ENCODE measurements around the gene FBXL17.

FBXL17 gene

GRCh38 chr5:107916731-107917725 lies 464.9 kb downstream of the FBXL17 start:
- DNase-seq (ENCODE audit: low read depth in 2 of 2) = no peak

GRCh38 chr5:107915176-107915812 lies 466.6 kb downstream of the FBXL17 start:
- no peak for DNase-seq (ENCODE audit: low read depth in 2 of 2)

- DNase-seq (ENCODE audit: low read depth in 2 of 2) = no peak
Measured at GRCh38 chr5:107913494-107913893, 468.4 kb downstream of the FBXL17 start.

- no peak for DNase-seq (ENCODE audit: low read depth in 2 of 2)
Measured at GRCh38 chr5:107900721-107901120, 481.2 kb downstream of the FBXL17 start.

- DNase-seq (ENCODE audit: low read depth in 2 of 2) = no peak
Measured at GRCh38 chr5:107894361-107894760, 487.5 kb downstream of the FBXL17 start.

GRCh38 chr5:107893642-107894041 lies 488.3 kb downstream of the FBXL17 start:
- DNase-seq (ENCODE audit: low read depth in 2 of 2) = peak; percentile 49 to 51

- no peak for DNase-seq (ENCODE audit: low read depth in 2 of 2)
Measured at GRCh38 chr5:107889387-107889786, 492.5 kb downstream of the FBXL17 start.

GRCh38 chr5:107888541-107888940 lies 493.4 kb downstream of the FBXL17 start:
- DNase-seq (ENCODE audit: low read depth in 2 of 2) = no peak

GRCh38 chr5:107887166-107887943 lies 494.5 kb downstream of the FBXL17 start:
- no peak for DNase-seq (ENCODE audit: low read depth in 2 of 2)

GRCh38 chr5:107885601-107886000 lies 496.3 kb downstream of the FBXL17 start:
- DNase-seq (ENCODE audit: low read depth in 2 of 2) = no peak

GRCh38 chr5:107884871-107885270 lies 497.0 kb downstream of the FBXL17 start:
- no peak for DNase-seq (ENCODE audit: low read depth in 2 of 2)

- DNase-seq (ENCODE audit: low read depth in 2 of 2) = no peak
Measured at GRCh38 chr5:107878661-107879060, 503.2 kb downstream of the FBXL17 start.

GRCh38 chr5:107876906-107877305 lies 505.0 kb downstream of the FBXL17 start:
- no peak for DNase-seq (ENCODE audit: low read depth in 2 of 2)

GRCh38 chr5:107876261-107876660 lies 505.6 kb downstream of the FBXL17 start:
- no peak for DNase-seq (ENCODE audit: low read depth in 2 of 2)

- DNase-seq (ENCODE audit: low read depth in 2 of 2) = no peak
Measured at GRCh38 chr5:107875833-107876232, 506.1 kb downstream of the FBXL17 start.

- no peak for DNase-seq (ENCODE audit: low read depth in 2 of 2)
Measured at GRCh38 chr5:107874795-107875194, 507.1 kb downstream of the FBXL17 start.

- DNase-seq (ENCODE audit: low read depth in 2 of 2) = no peak
Measured at GRCh38 chr5:107873877-107874276, 508.0 kb downstream of the FBXL17 start.

- no peak for DNase-seq (ENCODE audit: low read depth in 2 of 2)
Measured at GRCh38 chr5:107871023-107871422, 510.9 kb downstream of the FBXL17 start.

GRCh38 chr5:107869438-107870115 lies 512.3 kb downstream of the FBXL17 start:
- DNase-seq (ENCODE audit: low read depth in 2 of 2) = peak; percentile 37 to 51

GRCh38 chr5:107868650-107869409 lies 513.1 kb downstream of the FBXL17 start:
- no peak for DNase-seq (ENCODE audit: low read depth in 2 of 2)

GRCh38 chr5:107867266-107867665 lies 514.6 kb downstream of the FBXL17 start:
- DNase-seq (ENCODE audit: low read depth in 2 of 2) = no peak

Measured in fibroblast of skin of left biceps (primary cell).